Measurements from ENCODE around the gene RSL1D1.
"Not testable (repeated sequence)": the region's sequence is repeated elsewhere in the genome, so short reads cannot be mapped to it uniquely, and the experiment has no call there.

The RSL1D1 gene

GRCh38 chr16:11833951-11834695 lies 17.2 kb downstream of the RSL1D1 start:
- no peak for TF ChIP-seq CTCF (IDR thresholded peaks at IDR 0.05; ENCODE audit: low read depth, low read length)
- peak; percentile 67 for DNase-seq (ENCODE audit: extremely low read depth, low read depth)

- no peak for DNase-seq (ENCODE audit: extremely low read depth, low read depth)
- TF ChIP-seq CTCF (IDR thresholded peaks at IDR 0.05; ENCODE audit: low read depth, low read length), result no peak
Measured at GRCh38 chr16:11828696-11829095, 22.6 kb downstream of the RSL1D1 start.

GRCh38 chr16:11825520-11826165 lies 25.7 kb downstream of the RSL1D1 start:
- not testable (repeated sequence) for DNase-seq (ENCODE audit: extremely low read depth, low read depth)

- no peak for TF ChIP-seq CTCF (IDR thresholded peaks at IDR 0.05; ENCODE audit: low read depth, low read length)
Measured at GRCh38 chr16:11824362-11824761, 27.0 kb downstream of the RSL1D1 start.

GRCh38 chr16:11823645-11824044 lies 27.7 kb downstream of the RSL1D1 start:
- DNase-seq (ENCODE audit: extremely low read depth, low read depth), result not testable (repeated sequence)

More at GRCh38 chr16:11824362-11824761, 27.0 kb downstream of the RSL1D1 start:
- DNase-seq (ENCODE audit: extremely low read depth, low read depth), result no peak

GRCh38 chr16:11819798-11820197 lies 31.5 kb downstream of the RSL1D1 start:
- no peak for TF ChIP-seq CTCF (IDR thresholded peaks at IDR 0.05; ENCODE audit: low read depth, low read length)
- no peak for DNase-seq (ENCODE audit: extremely low read depth, low read depth)

GRCh38 chr16:11818970-11819369 lies 32.4 kb downstream of the RSL1D1 start:
- not testable (repeated sequence) for DNase-seq (ENCODE audit: extremely low read depth, low read depth)

GRCh38 chr16:11816123-11816522 lies 35.2 kb downstream of the RSL1D1 start:
- DNase-seq (ENCODE audit: extremely low read depth, low read depth), result no peak
- no peak for TF ChIP-seq CTCF (IDR thresholded peaks at IDR 0.05; ENCODE audit: low read depth, low read length)

- not testable (repeated sequence) for DNase-seq (ENCODE audit: extremely low read depth, low read depth)
Measured at GRCh38 chr16:11814800-11815199, 36.5 kb downstream of the RSL1D1 start.
